T-helper 2 cell treated with Interferon-gamma antibody and Interleukin-4, amounts not matched to agents 5 μg/mL and 100 μg/mL, for 36 hours (primary cell): Measurements from ENCODE around the gene RPLP2.
A peak's percentile ranks its signal among the peaks of the same experiment; 100 is the strongest.

Experiments used
- DNase-seq: peaks from one replicate; pipeline ENCODE4 v3.0.0; 2021; ENCODE audit warnings: low spot score
- H3K27ac Mint-ChIP-seq: one replicate; pipeline ENCODE4 v1.8.0; 2021; ENCODE audit warnings: mild to moderate bottlenecking, mixed read lengths
- H3K27me3 Mint-ChIP-seq: one replicate; pipeline ENCODE4 v1.8.0; 2021; ENCODE audit warnings: low read depth, mixed read lengths
- H3K36me3 Mint-ChIP-seq: one replicate; pipeline ENCODE4 v1.8.0; 2021; ENCODE audit warnings: low read depth, mixed read lengths
- H3K4me1 Mint-ChIP-seq: one replicate; pipeline ENCODE4 v1.8.0; 2021; ENCODE audit warnings: low read depth, mixed read lengths
- H3K4me3 Mint-ChIP-seq: one replicate; pipeline ENCODE4 v1.8.0; 2022; ENCODE audit warnings: mild to moderate bottlenecking, moderate library complexity, mixed read lengths
- H3K9me3 Mint-ChIP-seq: one replicate; pipeline ENCODE4 v1.8.0; 2021; ENCODE audit warnings: mixed read lengths

The RPLP2 gene

DNA sequence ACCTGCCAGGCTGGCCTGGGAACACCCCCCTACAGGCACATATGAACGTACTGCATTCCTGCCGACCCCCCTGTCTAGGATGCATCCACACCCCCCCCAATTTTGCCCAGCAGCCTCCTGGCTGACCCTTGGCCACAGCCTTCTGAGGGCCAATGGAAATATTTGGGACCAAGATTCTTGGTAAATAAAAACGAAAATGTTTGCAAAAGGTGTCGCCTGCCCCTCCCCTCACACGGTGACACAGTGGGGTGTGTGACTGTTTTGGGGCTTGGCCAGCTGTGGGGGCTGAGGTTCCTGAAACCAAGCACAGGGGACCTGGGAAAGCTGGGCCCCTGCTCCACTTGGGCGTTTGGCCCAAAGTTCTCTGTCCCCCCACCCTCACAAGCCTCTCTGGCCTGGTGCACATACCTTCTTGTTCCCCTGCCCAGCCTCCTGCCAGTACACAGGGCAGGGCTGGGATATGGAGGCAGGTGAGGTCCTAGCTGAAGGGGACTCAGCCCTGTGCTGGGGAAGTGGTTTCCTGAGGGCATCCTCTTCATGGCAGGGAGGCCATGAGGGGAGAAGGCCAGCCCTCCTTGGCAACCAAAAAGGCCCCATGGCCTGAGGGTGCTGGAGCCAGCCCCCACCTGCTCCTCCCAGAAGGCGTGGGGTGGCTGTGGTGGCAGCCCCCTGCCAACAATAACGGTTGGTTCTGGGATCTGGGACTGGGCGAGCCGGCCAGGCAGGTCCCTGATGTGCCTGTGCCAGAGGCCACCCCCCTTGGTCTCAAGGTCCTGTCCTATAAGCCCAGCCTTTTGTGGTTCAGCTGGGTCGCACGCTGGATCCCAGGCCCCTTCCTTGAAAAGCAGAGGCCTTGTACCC lies 15.8 kb downstream of the RPLP2 start:
- no peak for DNase-seq
- Mint-ChIP-seq H3K4me3 (no peak overlapping the region), H3K27me3 (peaks cover 27% of the 10 kb centered on the region), H3K27ac (no peak overlapping the region), H3K36me3 (peaks cover 10% of the 10 kb centered on the region), H3K9me3 (no peaks in the 10 kb centered on the region), H3K4me1 (peaks cover 17% of the 10 kb centered on the region)

DNA sequence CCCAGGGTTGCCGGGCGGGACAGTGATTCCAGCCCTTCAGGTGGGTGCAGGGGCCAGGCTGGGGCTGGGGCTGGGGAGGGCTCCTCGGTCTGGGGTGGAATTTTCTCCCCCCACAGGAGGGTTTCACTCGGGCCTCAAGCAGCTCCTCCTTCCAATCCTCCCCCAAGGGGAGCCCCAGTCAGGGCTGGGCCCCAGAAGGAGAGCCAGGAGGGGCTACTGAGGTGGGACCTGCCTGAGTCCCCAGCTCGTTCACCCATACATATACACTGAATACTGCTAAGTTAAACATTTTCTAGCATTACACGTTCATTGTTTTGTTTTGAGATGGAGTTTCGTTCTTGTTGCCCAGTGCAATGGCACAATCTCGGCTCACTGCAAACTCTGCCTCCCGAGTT lies 16.5 kb downstream of the RPLP2 start:
- H3K4me3 Mint-ChIP-seq = peak overlapping the region; percentile 81
- no peaks in the 10 kb centered on the region for H3K9me3 Mint-ChIP-seq
- peak overlapping the region; percentile 78 for H3K27ac Mint-ChIP-seq
- peaks cover 30% of the 10 kb centered on the region for H3K27me3 Mint-ChIP-seq
- H3K36me3 Mint-ChIP-seq = peaks cover 10% of the 10 kb centered on the region
- no peak for DNase-seq
- H3K4me1 Mint-ChIP-seq = peaks cover 12% of the 10 kb centered on the region

DNA sequence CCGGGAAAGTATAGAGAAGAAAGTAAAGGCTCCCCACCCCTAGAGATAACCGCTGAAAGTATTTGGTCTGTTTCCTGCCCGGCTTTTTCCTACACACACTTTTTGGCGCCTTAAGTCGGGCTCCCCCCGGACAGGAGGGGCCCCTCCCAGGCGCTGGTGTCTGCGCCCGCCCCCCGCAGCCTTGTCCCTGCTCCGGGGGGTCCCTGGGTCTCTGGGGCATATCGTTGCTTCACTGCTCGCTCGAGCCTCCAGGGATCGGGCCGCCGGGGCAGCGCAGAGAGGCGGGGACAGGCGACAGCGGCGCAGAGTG lies 17.0 kb downstream of the RPLP2 start:
- H3K27ac Mint-ChIP-seq = peak overlapping the region; percentile 78

DNA sequence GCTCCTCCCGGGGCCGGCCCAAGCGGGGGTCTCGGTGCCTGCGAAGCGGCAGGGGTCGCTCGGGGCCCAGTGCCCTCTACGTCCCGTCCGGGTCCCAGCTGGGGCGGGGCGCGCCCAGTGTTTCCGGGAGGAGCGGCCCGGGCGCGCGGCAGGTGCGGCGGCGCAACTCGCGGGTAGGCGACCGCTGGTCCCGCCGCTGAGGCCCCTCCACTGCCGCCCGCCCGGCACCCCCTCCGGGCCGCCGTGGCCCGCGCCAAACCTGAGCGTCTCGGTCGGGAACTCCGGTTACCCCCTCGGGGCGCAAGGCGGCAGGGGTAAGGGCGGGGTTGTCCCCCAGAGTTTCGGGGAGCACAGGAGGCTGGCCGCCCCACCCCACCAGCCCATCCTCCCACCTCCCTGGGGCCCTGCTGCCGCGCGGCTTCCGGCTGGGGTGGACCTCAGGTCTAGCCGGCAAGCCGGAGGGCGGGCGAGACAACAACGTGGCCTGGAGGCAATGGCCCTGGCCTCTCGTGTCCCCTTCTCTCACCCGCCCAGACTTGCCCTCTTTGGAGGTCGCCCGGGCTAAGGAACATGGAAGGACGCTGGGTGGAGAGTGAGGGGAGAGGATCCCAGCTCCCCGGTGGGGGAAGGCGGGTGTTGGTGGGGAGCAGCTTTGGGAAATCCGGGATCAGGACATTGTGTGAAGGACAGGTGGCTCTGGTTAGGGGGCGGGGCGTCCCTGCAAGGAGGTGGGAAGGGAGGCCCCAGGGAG lies 17.6 kb downstream of the RPLP2 start:
- peak overlapping the region; percentile 21 for H3K27ac Mint-ChIP-seq
- no peaks in the 10 kb centered on the region for H3K9me3 Mint-ChIP-seq
- peaks cover 10% of the 10 kb centered on the region for H3K36me3 Mint-ChIP-seq
- H3K4me1 Mint-ChIP-seq = peaks cover 12% of the 10 kb centered on the region
- H3K4me3 Mint-ChIP-seq = peak overlapping the region; percentile 76
- peaks cover 37% of the 10 kb centered on the region for H3K27me3 Mint-ChIP-seq
- DNase-seq = no peak

More for the DNA sequence above, 17.0 kb downstream of the RPLP2 start:
- peaks cover 36% of the 10 kb centered on the region for H3K27me3 Mint-ChIP-seq
- H3K9me3 Mint-ChIP-seq = no peaks in the 10 kb centered on the region
- peaks cover 10% of the 10 kb centered on the region for H3K36me3 Mint-ChIP-seq
- peaks cover 12% of the 10 kb centered on the region for H3K4me1 Mint-ChIP-seq
- peak overlapping the region; percentile 81 for H3K4me3 Mint-ChIP-seq
- DNase-seq = no peak

DNA sequence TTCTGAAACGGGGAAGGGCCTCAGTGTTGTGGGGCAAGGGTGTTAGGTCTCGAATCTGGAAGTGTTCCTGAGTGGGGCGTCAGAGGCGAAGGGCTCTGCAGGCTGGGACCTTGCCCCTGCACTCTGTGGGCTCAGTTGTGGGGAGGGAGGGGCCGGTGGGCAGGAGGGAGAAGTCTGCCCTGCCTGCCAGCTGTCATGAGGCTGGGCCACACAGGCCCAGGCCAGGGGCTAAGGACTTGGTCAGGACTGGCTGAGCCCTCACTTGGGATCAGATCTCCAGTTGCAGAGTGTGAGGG lies 18.1 kb downstream of the RPLP2 start, which contains the start of gene CRACR2B:
Gene CRACR2B, plus strand, starts transcription at position 23 of the 296 bp plus-strand sequence. CDS start 689 bp downstream, outside the sequence.
- DNase-seq = no peak
- Mint-ChIP-seq H3K9me3 (no peaks in the 10 kb centered on the region), H3K4me1 (peaks cover 12% of the 10 kb centered on the region), H3K36me3 (peaks cover 10% of the 10 kb centered on the region), H3K27me3 (peaks cover 37% of the 10 kb centered on the region), H3K4me3 (peak within 1 kb of the TSS; percentile 81), H3K27ac (peak within 1 kb of the TSS; percentile 78)

DNA sequence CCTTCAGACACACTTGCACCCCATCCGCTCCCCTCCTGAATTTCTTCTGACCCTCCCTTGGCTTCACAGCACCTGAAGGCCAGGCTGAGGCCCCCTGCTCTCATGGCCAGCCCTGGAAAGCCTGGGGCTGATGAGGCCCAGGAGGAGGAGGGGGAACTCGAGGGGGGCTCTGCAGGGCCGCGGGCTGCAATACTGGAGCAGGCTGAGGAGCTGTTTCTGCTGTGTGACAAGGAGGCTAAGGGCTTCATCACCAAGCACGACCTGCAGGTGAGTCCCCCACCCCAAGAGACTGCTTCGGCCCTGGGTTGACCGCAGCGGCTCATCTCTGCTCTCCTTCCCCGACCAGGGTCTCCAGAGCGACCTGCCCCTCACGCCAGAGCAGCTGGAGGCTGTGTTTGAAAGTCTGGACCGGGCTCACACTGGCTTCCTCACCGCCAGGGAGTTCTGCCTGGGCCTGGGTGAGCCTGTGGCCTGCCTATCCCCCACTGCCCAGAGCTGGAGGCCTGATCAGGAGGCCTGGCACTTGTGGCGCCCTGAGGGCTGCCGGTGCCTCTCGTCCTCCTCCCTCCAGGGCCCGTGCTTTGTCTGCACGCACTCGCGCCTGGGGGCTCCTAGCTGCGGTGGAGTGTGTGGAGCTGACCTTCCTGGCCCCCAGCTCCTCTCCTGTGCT lies 18.9 kb downstream of the RPLP2 start:
- Mint-ChIP-seq H3K4me1 (peaks cover 12% of the 10 kb centered on the region), H3K36me3 (peaks cover 9% of the 10 kb centered on the region), H3K27ac (no peak overlapping the region), H3K27me3 (peaks cover 37% of the 10 kb centered on the region), H3K9me3 (no peaks in the 10 kb centered on the region), H3K4me3 (peak overlapping the region; percentile 76)
- DNase-seq = no peak

DNA sequence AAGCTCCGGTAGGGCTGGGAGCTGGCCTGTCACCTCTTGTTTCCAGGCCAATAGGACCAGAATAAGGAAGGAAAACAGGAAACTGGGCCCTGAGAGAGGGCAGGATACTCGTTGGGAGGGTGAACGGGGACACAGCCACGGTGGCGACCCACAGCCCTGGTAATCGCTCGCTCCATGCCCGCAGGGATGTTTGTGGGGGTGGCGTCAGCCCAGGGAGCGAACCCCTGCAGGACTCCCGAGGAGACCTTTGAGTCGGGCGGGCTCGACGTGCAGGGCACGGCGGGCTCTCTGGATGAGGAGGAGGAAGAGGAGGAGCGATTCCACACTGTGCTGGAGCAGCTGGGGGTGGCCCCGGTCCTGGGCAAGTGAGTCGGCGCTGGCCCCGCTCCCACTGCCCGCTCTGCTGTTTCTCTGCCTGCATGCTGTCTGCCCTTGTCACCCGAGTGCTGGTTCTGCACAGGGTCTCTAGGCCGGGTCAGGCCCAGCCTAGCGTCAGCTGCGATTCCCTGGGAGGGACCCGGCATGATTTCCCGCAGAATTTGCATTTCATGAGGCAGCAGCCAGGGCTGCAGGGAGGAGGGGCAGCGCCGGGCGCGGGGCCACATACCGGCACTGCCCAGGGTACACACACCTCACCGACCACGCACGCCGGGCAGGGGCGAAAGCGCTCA lies 19.5 kb downstream of the RPLP2 start:
- peak overlapping the region; percentile 36 for H3K4me3 Mint-ChIP-seq
- peaks cover 9% of the 10 kb centered on the region for H3K36me3 Mint-ChIP-seq
- H3K27ac Mint-ChIP-seq = no peak overlapping the region
- H3K4me1 Mint-ChIP-seq = peaks cover 14% of the 10 kb centered on the region
- H3K9me3 Mint-ChIP-seq = no peaks in the 10 kb centered on the region
- peaks cover 37% of the 10 kb centered on the region for H3K27me3 Mint-ChIP-seq
- no peak for DNase-seq

DNA sequence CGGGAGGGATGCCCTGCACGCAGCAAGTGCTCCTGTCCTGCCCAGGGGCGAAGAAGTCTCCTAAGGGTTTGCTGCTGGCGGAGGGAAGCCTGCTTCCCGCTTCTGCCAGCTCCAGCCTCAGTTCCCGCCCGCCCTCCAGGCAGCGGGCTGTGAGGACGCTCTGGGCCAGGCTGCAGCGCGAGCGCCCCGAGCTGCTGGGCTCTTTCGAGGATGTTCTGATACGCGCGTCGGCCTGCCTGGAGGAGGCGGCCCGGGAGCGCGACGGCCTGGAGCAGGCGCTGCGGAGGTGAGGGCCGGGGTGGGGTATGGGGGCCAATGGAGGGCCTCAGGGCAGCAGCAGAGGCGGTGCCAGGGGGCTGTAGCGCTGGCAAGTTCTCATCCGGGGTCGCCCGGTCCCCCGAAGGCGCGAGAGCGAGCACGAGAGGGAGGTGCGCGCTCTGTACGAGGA lies 20.1 kb downstream of the RPLP2 start:
- H3K4me1 Mint-ChIP-seq = peaks cover 14% of the 10 kb centered on the region
- H3K36me3 Mint-ChIP-seq = peaks cover 6% of the 10 kb centered on the region
- peaks cover 37% of the 10 kb centered on the region for H3K27me3 Mint-ChIP-seq
- DNase-seq = no peak
- H3K27ac Mint-ChIP-seq = no peak overlapping the region
- H3K9me3 Mint-ChIP-seq = no peaks in the 10 kb centered on the region
- peak overlapping the region; percentile 36 for H3K4me3 Mint-ChIP-seq

DNA sequence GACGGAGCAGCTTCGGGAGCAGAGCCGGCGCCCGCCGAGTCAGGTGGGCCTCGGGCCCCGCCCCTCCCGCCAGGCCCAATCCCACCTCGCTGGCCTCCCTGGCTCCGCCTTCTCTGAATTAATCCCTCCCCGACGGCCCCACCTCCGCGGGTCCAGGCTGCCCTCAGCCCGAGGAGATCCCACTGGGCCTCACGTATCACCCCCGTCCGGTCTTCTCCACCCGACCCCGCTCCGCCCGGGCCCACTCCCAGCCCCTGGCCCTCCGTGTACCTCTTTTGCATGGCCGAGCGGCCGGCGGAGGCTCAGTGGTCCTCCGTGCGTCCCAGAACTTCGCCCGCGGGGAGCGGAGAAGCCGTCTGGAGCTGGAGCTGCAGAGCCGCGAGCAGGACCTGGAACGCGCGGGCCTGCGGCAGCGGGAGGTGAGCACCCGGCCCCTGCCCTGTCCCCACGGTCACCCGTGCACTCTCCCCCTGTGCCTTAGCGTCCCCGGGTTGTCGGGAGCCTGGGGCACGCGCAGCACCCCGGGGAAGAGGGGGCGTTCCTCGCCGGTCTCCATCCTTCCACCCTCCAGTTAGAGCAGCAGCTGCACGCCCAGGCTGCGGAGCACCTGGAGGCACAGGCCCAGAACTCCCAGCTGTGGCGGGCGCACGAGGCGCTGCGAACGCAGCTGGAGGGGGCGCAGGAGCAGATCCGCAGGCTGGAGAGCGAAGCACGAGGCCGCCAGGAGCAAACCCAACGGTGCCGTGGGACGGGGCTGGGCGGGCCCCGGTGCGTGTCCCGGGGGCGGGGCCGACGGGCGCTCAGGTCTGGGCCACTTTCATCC lies 20.7 kb downstream of the RPLP2 start:
- Mint-ChIP-seq H3K9me3 (no peaks in the 10 kb centered on the region), H3K36me3 (peaks cover under 1% of the 10 kb centered on the region), H3K4me1 (peaks cover 14% of the 10 kb centered on the region), H3K27me3 (peaks cover 37% of the 10 kb centered on the region), H3K27ac (no peak overlapping the region), H3K4me3 (peak overlapping the region; percentile 9)
- DNase-seq = peak; percentile 53

DNA sequence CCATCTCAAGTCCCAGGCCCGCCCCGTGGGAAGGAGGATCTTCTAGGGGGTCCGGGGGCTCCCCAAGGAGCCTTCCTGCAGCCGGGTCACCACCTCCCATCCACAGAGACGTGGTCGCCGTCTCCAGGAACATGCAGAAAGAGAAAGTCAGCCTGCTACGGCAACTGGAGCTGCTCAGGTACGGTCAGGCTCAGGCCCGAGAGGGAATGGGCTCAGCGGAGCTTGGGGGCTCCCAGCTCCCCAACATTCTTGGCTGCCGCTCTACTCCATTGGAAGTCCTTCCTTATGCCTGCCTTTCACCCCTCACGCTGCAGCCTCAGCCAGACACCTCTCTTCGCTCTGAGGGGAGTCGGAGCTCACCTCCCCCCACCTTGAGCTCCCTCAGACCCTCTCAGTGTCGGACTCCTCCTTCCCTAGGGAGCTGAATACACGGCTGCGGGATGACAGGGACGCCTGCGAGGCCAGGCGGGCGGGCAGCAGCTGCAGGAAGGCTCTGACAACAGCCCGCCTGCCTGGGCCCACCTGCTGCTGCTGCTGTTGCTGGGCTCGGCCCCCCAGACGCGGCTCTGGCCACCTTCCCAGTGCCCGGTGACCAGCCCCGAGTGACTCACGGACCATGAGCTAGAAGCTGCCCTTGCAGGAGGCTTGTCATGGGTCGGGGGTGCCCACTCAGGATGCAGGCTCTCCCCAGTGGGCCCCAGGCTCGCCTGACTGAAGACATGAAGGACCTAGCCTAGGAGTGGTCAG lies 21.5 kb downstream of the RPLP2 start:
- no peak for DNase-seq
- Mint-ChIP-seq H3K27ac (no peak overlapping the region), H3K4me1 (peaks cover 14% of the 10 kb centered on the region), H3K27me3 (peaks cover 37% of the 10 kb centered on the region), H3K36me3 (no peaks in the 10 kb centered on the region), H3K9me3 (no peaks in the 10 kb centered on the region), H3K4me3 (peak overlapping the region; percentile 38)

DNA sequence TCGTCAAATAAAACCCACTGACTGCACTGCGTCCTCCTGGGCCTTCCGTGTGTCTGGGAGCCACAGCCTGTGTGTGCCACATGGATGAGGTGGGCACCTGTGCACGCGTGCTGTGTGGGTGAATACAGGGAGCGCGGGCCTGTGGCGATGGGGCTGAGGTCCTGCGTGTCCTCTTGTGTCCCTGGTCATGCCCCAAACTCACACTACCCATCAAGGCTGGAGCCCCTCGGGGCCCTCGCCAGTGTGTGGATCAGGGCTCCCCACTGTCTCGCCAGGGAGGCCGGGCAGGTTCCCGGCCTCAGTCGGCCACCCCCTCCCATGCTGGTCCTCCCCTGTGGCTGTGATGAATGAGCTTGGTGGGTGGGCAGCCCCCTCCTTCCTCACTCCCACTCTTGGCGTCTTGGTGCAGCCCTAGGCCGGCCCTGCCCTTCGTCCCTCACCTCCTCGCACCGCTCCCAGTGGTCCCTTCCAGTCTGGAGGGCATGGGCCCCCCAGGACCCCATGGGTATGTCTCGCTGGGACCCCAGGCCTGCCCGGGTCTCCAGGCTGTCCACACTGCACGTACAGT lies 22.3 kb downstream of the RPLP2 start:
- Mint-ChIP-seq H3K27me3 (peaks cover 37% of the 10 kb centered on the region), H3K4me1 (peaks cover 14% of the 10 kb centered on the region), H3K27ac (no peak overlapping the region), H3K36me3 (no peaks in the 10 kb centered on the region), H3K9me3 (no peaks in the 10 kb centered on the region), H3K4me3 (peak overlapping the region; percentile 32)
- no peak for DNase-seq

DNA sequence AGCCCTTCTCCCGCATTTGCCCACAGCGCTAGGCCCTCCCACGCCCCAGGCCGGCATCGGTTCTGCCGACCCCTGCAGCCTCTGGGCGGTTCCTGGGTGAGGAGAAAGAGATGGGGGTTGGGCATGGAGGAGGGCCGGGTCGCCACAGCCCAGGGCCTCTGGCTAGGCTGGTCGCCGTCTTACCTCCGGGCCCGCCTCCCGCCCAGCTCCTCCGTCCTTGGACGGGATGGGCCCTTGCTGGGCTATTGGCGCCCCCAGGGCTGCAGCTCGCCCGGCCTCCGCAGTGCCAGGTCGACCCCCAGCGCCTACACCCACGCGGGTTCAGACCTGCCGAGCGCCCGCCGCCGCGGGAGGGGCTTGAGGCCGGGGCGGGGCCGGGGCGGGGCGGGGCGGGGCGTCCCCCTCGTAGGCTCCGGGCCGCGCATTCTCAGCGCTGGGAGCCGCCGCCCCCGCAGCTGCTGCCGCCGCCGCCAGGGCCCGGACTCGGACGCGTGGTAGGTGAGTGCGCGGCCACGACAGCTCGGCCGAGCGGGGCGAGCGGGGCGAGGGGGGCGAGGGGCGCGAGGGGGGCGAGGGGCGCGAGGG lies 22.9 kb downstream of the RPLP2 start, which contains the start of gene CD151:
Gene CD151, plus strand, starts transcription at position 424 of the 585 bp plus-strand sequence. CDS start 3,118 bp downstream, outside the sequence.
- H3K9me3 Mint-ChIP-seq = no peaks in the 10 kb centered on the region
- peak; percentile 62 for DNase-seq
- no peak within 1 kb of the TSS for H3K27ac Mint-ChIP-seq
- peaks cover 12% of the 10 kb centered on the region for H3K4me1 Mint-ChIP-seq
- peak within 1 kb of the TSS; percentile 60 for H3K4me3 Mint-ChIP-seq
- H3K36me3 Mint-ChIP-seq = peaks cover 3% of the 10 kb centered on the region
- peaks cover 36% of the 10 kb centered on the region for H3K27me3 Mint-ChIP-seq
